ENCODE data around the gene PLOD2.

Gene PLOD2

DNA sequence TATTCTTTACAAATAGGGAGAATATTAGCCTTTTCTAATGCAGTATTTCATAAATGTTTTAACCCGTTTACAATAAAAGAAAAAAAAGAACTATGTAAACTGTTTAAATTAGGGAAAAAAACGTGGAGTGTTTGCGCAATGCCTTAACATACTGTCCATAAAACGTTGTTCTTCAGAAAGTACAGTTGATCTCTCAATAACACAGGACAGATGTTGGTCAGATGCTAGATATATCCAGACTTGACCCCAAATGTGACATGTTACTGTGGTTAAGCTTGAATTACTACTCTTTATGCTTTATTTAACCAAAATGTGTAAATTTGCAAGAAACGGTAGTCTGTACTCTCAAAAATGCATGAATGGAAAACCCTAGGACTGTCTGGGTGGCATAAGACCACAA, 110.3 kb downstream of the PLOD2 start:
- DNase-seq (ENCODE audit: low read depth in 2 of 3, low spot score in 1 of 3): no peak

DNA sequence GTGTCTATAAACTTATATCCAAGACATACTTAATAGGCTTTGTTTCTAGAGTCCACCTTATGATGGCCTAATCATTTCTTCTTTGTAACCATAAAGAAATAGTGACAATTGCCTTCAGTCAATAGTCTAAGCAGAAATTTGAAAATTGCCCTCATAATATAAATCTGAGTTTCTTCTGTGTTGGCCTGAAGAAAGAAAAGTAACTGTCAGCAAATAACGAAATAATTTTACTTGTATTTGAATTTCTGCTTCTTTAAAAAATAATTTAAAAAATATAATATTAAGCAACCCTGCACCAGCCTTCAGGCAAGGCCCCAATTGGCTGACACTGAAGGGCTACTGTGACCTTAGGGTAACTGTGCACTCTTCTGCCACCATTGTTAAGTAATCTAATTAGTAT, 113.5 kb downstream of the PLOD2 start:
- DNase-seq (ENCODE audit: low read depth in 2 of 3, low spot score in 1 of 3): no peak

DNA sequence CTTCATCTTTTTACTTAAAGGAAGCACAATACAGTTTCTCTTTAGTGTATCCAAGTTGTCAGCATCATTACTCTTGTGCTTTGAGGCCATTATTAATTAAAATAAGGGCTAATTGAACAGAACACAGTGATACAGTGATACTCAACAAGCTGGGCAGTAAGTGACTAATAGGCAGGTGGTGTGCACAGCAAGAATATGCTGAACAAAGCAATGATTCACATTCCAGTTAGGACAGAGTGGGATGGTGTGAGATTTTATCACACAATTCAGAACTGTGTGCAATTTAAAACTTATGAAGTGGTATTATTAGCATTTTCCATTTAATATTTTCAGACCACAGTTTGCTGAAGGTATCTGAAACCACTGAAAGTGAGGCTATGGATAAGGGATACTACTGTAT, 116.9 kb downstream of the PLOD2 start:
- no peak for DNase-seq (ENCODE audit: low read depth in 2 of 3, low spot score in 1 of 3)

DNA sequence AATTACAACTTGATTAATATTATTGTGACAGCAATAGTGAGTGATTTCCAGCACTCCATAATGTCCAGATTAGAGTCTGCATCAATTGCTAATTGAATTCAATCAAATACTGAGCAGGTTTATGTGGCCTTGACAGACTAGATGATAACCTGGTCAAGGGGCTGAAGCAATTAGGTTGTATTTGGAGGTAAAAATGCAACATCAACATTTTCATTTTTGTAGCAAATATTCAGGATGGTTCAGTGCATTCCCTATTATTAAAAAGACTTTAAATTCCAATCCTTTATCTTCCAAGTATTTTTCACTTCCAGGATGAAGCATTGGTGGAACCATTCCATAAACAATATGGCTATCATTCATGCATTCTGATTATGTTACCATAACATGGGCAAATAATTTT, 120.4 kb downstream of the PLOD2 start:
- DNase-seq (ENCODE audit: low read depth in 2 of 3, low spot score in 1 of 3): no peak

DNA sequence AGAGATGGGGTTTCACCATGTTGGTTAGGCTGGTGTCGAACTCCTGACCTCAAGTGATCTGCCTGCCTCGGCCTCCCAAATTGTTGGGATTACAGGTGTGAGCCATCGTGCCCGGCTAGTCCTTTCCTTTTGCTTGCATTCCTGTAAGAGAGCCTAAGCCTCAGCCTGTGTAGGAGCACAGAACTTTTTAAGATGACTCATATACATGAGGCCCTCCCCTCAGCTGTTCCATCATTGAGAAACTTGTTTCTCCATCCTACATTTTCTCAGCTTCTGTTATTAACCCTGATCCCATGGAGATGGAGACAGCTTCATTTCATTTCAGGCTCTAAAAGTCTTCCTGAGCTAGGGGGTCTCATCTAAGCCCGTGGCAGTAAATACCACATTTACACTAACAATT, 123.3 kb downstream of the PLOD2 start:
- no peak for DNase-seq (ENCODE audit: low read depth in 2 of 3, low spot score in 1 of 3)

DNA sequence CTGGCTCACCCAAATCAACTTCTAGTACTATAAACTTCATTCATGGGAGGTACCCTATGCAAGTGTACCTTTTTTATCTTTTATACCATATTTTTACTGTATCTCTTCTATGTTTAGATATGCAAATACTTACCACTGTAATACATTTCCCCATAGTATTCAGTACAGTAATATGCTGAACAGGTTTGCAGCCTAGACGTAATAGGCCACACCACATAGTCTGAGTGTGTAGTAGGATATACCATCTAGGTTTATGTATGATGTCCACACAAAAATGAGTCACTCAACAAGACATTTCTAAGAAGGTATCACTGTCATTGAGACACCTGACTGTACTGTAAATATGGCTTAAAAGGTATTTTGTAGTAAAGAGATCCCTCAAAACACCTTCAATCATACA, 124.7 kb downstream of the PLOD2 start:
- DNase-seq (ENCODE audit: low read depth in 2 of 3, low spot score in 1 of 3): no peak

DNA sequence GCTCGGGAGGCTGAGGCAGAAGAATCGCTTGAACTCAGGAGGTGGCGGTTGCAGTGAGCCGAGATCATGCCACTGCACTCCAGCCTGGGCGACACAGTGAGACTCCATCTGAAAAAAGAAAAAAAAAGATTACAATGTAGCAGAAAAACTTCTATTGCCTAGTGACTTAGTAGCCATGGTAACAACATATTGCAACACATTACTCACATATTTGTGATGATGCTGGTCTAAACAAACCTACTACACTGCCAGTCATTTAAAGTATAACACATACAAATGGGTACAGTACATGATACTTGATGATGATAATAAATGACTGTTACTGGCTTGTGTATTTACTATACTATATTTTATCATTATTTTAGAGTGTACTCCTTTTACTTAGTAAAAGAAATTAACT, 125.6 kb downstream of the PLOD2 start:
- DNase-seq (ENCODE audit: low read depth in 2 of 3, low spot score in 1 of 3): no peak

DNA sequence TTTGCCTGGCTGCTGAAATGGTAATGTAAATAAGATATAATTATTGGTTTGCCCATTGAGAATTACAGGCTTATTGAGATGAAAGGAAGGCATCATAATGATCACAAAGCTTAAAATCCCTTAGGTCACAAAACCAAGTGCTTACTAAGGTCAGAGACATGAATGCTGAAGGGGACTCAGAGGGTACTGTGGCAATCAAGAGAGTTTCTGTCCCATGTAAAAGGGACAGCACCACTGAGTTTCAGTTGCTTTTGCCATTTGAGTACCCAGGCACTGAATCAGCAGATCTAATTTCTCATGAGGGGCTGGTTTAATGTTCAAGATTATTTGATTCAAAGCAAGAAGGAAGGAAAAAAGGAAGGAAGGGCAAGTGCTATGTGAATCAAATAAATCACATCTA, 127.0 kb downstream of the PLOD2 start:
- DNase-seq (ENCODE audit: low read depth in 2 of 3, low spot score in 1 of 3): no peak

DNA sequence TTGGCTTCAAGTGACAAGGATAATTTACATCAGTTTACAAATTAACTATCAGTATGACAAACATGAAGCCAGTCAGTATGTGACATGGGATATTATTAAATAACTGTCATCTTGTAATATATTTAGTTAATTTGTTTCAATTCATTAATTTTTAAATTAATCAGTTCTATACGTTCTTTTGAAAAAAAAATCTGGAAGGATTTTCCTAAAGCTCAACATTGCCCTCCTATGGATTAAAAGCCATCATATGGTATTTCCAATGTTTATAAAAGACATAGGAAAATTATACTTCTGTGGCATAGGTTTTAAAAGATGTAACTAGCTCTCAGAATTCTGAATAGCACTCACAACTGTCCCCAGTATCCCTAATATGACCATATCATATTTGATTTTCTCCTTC, 134.4 kb downstream of the PLOD2 start:
- DNase-seq (ENCODE audit: low read depth in 2 of 3, low spot score in 1 of 3): no peak

DNA sequence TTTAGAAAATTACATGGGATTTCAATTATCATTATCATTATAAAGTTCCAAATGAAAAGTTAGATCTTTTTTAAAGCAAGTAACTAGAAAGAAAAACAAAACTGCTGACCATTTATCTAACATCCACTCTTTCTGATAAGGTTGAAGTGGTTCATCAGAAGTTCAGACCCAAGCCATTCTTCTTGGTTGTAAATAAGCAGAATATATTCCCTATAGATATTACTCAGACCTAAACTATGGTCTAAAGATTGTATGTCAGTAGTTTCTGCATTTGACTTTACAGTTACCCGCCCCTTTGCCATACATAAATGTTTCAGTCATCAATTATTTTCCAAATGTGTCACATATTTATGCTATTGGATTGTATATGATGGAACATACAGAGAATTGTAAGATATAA, 136.7 kb downstream of the PLOD2 start:
- no peak for DNase-seq (ENCODE audit: low read depth in 2 of 3, low spot score in 1 of 3)

DNA sequence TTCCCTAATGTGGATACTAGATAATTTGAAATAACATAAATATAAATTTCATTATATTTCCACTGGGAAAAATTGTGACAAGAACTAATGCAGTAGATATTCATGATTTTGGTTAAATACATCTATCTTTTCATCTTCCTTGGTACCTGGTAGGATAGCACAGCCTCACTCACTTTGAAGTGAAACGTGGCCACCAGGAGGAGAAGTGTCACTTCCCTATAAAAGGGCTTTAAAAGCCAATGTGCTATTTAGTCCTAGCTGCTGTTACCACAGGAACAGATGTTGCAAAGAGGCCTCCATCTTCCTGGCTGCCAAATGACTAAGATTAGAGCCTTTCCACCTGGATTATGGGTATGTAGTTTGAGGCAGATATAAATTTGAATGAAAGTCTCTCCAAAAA, 140.0 kb downstream of the PLOD2 start:
- DNase-seq (ENCODE audit: low read depth in 2 of 3, low spot score in 1 of 3): no peak

DNA sequence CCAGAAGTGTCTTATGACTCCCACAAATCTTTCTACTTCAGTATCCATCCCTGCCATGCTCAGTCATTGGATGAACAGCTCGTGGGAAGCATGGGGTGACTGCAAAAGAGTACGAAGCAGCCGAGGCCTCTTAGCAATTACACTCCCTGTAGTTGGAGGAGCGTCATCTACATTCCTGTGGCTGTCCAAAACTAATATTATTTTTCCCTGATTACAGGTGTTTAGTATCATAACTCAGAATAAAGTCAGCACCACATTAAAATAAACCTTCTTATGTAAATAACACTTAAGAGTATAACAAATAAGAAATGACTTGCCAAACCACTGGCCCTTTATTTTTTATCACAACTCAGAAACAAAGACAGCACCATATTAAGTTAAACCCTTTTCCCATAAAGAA, 141.5 kb downstream of the PLOD2 start:
- no peak for DNase-seq (ENCODE audit: low read depth in 2 of 3, low spot score in 1 of 3)
